Measurements from ENCODE around the gene DBNDD1.
"Not testable (repeated sequence)": the region's sequence is repeated elsewhere in the genome, so short reads cannot be mapped to it uniquely, and the experiment has no call there.

DBNDD1 gene, protein sequence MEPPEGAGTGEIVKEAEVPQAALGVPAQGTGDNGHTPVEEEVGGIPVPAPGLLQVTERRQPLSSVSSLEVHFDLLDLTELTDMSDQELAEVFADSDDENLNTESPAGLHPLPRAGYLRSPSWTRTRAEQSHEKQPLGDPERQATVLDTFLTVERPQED

DNA sequence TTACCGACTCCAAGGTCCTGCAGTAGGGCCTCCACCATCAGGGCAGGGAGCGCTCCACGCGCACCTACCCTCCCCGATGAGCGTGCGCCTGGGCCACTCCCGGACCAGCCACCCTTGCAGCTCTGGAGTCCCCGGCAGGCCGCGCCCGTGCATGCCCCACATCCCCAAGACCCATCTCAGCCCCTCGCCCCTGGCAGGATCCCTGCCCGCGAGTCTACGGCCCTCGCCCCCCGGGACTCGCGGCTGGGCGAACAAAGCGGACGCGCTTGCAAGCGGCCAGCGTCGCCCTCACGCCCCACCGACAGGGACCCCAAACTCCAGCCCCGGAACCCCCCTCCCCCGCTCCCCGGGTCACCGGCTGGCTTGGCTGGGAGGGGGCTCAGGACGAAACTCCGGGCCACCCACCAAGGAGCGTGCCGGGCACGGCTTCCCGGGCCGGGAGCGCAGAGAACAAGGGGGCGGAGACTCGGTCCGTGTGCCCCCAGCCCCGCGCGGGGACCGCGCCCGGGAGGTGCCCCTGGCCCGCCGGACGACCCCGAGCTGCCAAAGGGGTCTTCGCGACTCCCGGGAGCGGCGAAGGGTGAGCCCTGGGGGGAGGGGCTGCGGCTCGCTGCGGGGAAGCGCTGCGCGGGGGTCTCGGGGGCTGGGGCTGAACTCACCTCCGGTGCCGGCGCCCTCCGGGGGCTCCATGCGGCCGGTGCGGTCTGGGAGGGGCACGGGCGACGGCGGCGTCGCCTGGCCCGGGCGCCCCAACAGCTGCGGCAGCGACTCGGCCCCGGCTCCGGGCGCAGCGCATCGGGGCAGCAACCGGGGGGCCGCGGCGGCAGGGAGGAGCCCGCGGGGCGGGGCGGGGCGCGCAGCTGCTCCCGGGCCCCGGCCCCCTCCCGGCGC is at the start of gene DBNDD1:
Gene DBNDD1 (minus strand): TSS at position 805 of the 891 bp plus-strand sequence. CDS start 115 bp downstream, at position 690.
- DNase-seq: no peak
- Histone ChIP-seq H3K27me3 (peaks cover 0 to 6% of the 10 kb centered on the region in 2 donors), H3K27ac (peak within 1 kb of the TSS; percentile 23 to 40), H3K4me1 (peaks cover 0 to 46% (median 24%) of the 10 kb centered on the region in 4 donors), H3K36me3 (no peaks in the 10 kb centered on the region), H3K4me3 (peak within 1 kb of the TSS; percentile 55 to 77), H3K9me3 (no peaks in the 10 kb centered on the region)
- intact Hi-C loops (cut with DNase I; ENCODE audit: low total_unique reads): no loop called here
- TF ChIP-seq, protein P1, sequence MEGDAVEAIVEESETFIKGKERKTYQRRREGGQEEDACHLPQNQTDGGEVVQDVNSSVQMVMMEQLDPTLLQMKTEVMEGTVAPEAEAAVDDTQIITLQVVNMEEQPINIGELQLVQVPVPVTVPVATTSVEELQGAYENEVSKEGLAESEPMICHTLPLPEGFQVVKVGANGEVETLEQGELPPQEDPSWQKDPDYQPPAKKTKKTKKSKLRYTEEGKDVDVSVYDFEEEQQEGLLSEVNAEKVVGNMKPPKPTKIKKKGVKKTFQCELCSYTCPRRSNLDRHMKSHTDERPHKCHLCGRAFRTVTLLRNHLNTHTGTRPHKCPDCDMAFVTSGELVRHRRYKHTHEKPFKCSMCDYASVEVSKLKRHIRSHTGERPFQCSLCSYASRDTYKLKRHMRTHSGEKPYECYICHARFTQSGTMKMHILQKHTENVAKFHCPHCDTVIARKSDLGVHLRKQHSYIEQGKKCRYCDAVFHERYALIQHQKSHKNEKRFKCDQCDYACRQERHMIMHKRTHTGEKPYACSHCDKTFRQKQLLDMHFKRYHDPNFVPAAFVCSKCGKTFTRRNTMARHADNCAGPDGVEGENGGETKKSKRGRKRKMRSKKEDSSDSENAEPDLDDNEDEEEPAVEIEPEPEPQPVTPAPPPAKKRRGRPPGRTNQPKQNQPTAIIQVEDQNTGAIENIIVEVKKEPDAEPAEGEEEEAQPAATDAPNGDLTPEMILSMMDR (IDR thresholded peaks at IDR 0.05): no peak

DNA sequence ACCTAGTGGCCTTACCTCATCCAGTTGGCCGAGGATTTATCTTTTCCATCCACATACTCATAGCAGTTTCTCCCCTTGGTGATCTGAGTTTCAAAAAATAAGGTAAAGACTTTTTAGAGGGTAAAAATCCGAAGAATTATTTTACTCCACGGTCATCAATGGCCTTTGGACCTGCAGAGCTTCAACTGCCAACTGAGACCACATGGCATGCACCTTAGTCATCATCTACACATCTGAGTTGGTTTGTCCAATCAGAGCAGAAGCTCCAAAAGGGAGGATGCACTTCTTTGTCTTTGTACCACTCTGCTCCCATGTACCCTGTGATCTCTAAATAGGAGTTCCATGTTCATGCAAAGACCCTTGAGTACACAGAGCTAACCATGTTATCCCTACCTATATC is 42.2 kb upstream of the DBNDD1 start:
- H3K9me3 ChIP-seq: no peaks in the 10 kb centered on the region
- no peak for DNase-seq
- intact Hi-C loops (cut with DNase I; ENCODE audit: low total_unique reads): no loop called here
- H3K27ac ChIP-seq: no peak overlapping the region
- TF ChIP-seq, protein P1 (IDR thresholded peaks at IDR 0.05): no peak
- peaks cover 0 to 7% of the 10 kb centered on the region in 2 donors for H3K27me3 ChIP-seq
- H3K4me1 ChIP-seq: no peaks in the 10 kb centered on the region
- H3K36me3 ChIP-seq: no peaks in the 10 kb centered on the region
- H3K4me3 ChIP-seq: no peak overlapping the region

DNA sequence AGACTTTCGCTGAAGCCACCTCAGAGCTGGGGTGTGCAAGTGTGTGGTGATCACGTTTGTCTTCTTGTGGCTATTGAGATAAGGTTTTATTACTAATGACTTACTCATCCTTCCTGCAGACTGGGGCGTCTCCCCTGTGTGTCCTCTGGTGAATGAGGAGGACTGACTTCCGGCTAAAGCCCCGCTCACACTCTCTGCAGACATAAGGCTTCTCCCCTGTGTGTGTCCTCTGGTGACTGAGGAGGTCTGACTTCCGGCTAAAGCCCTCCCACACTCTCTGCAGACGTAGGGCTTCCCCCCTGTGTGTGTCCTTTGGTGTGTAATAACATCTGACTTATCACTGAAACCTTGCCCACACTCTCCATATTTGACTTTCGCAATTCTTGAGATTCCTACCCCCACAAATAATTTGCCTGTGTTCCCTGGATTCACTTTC is 38.5 kb upstream of the DBNDD1 start:
- DNase-seq: no peak

DNA sequence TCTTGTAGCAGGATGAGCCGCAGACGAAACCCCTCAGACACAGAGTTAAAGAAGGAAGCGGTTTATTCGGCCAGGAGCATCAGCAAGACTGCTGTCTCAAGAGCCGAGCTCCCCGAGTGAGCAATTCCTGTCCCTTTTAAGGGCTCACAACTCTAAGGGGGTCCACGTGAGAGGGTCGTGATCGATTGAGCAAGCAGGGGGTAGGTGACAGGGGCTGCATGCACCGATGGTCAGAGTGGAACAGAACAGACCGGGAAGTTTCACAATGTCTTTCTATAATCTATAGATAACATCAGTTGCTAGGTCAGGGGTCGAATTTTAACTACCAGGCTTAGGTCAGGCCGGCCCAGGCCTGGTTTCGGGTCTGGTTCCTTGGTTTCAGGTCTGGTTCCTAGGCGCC is 37.3 kb upstream of the DBNDD1 start:
- H3K4me1 ChIP-seq; intact Hi-C loops (cut with DNase I; ENCODE audit: low total_unique reads); DNase-seq; H3K36me3 ChIP-seq; H3K27me3 ChIP-seq; H3K27ac ChIP-seq; H3K4me3 ChIP-seq: not testable (repeated sequence)
- peaks cover 0 to 16% (median 14%) of the 10 kb centered on the region in 3 donors for H3K9me3 ChIP-seq

More for the DNA sequence above, 38.5 kb upstream of the DBNDD1 start:
- TF ChIP-seq, protein P1 (IDR thresholded peaks at IDR 0.05): no peak
- Histone ChIP-seq H3K4me3 (no peak overlapping the region), H3K4me1 (no peaks in the 10 kb centered on the region), H3K36me3 (no peaks in the 10 kb centered on the region), H3K27me3 (peaks cover 0 to 3% of the 10 kb centered on the region in 2 donors), H3K27ac (no peak overlapping the region), H3K9me3 (peaks cover 0 to 16% (median 14%) of the 10 kb centered on the region in 3 donors)
- intact Hi-C loops (cut with DNase I; ENCODE audit: low total_unique reads): no loop called here

DNA sequence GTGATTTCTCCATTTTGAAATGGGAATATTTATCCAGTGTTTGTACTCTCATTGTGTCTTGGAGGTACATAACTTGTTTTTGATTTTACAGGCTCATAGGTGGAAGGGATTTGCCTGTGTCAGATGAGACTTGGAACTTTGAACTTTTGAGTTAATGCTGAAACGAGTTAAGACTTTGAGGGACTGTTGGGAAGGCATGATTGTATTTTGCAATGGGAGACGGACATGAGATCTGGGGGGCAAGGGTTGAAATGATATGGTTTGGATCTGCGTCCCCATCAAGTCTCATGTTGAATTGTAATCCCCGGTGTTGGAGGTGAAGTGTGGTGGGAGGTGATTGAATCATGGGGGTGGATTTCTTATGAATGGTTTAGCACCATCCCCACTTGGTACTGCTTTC is 36.1 kb upstream of the DBNDD1 start:
- H3K27me3 ChIP-seq: peaks cover 0 to 3% of the 10 kb centered on the region in 2 donors
- TF ChIP-seq, protein P1 (IDR thresholded peaks at IDR 0.05): no peak
- H3K27ac ChIP-seq: no peak overlapping the region
- DNase-seq: no peak
- intact Hi-C loops (cut with DNase I; ENCODE audit: low total_unique reads): no loop called here
- peaks cover 0 to 16% (median 14%) of the 10 kb centered on the region in 3 donors for H3K9me3 ChIP-seq
- H3K4me1 ChIP-seq: no peaks in the 10 kb centered on the region
- H3K4me3 ChIP-seq: no peak overlapping the region
- H3K36me3 ChIP-seq: no peaks in the 10 kb centered on the region

DNA sequence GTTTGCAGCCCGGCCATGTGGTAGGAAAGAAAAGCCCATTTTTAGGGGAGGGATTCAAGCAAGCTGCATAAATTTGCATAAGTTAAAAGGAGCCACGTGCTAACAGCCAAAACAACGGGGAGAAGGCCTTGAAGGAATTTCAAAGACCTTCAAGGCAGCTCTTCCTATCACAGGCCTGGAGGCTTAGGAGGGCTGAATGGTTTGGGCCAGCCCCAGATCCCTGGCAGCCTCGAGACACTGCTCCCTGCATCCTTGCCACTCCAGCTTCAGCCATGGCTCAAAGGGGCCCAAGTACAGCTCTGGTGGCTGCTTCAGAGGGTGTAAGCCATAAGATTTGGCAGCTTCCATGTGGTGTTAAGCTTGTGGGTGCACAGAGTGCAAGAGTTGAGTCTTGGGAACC is 35.3 kb upstream of the DBNDD1 start:
- peaks cover 0 to 3% of the 10 kb centered on the region in 2 donors for H3K27me3 ChIP-seq
- H3K9me3 ChIP-seq: peaks cover 0 to 16% (median 14%) of the 10 kb centered on the region in 3 donors
- H3K36me3 ChIP-seq: no peaks in the 10 kb centered on the region
- intact Hi-C loops (cut with DNase I; ENCODE audit: low total_unique reads): no loop called here
- H3K4me3 ChIP-seq: no peak overlapping the region
- no peak for DNase-seq
- H3K4me1 ChIP-seq: no peaks in the 10 kb centered on the region
- no peak overlapping the region for H3K27ac ChIP-seq
- TF ChIP-seq, protein P1 (IDR thresholded peaks at IDR 0.05): no peak

Data from tibial artery (tissue), 4 donors.